B cell (primary cell): ENCODE data around the gene KIF25.

Source experiments
- CTCF ChIP-seq: fragments of 200-600 bp; IDR thresholded peaks from one replicate; pipeline ENCODE4 v1.8.0; 2022; ENCODE audit warnings: antibody characterized with exemption, mild to moderate bottlenecking
- EZH2 ChIP-seq: IDR thresholded peaks from 2 replicates; pipeline ENCODE4 v1.6.1; 2012; ENCODE audit warnings: borderline replicate concordance, low read depth, mild to moderate bottlenecking, moderate library complexity, low read length; ENCODE audit not compliant: insufficient read depth, poor library complexity, severe bottlenecking

- TF ChIP-seq CTCF (no peak), EZH2 (no peak)
These were observed 38.4 kb downstream of the KIF25 start for GRCh38 chr6:168035661-168036545.
